HepG2 (cell line): ENCODE measurements around the gene RALB. TPM values are rescaled to one million over a fixed set of nuclear protein-coding genes. Genes with fewer than 3 reads are reported as not detected.

ENCODE experiments used
- ATAC-seq: fragments of 200-7000 bp; cut with Tn5 transposase; 3 replicates; pipeline ENCODE4 v1.9.1; 2020; ENCODE audit warnings: mild to moderate bottlenecking, moderate library complexity
- BruUV-seq: library from RNA; stranded (reverse); fragments of 400-500 nt; replicated peaks from 2 replicates; lab custom pipeline; 2021; lab: Mats Ljungman, UMichigan
- CTCF ChIA-PET: fragments of 300-600 bp; formaldehyde crosslinking; extraction: SDS; loops from one replicate; lab custom pipeline; 2021; ENCODE audit warnings: low total read pairs, inconsistent platforms, low intra/inter-chr PET ratio; lab: Yijun Ruan, JAX
- POLR2A ChIA-PET: fragments of 350-600 bp; sonication (Branson Sonifier 250); formaldehyde crosslinking; loops from one replicate; lab custom pipeline; 2020; ENCODE audit warnings: antibody characterized with exemption, inconsistent platforms; lab: Yijun Ruan, JAX
- DNase-seq: peaks from one replicate; pipeline ENCODE4 v3.0.0-alpha.2; 2015; ENCODE audit warnings: low spot score
- FAIRE-seq: peaks from 3 replicates; lab custom pipeline; 2011; peaks lifted over from hg19 to GRCh38; lab: Jason Lieb, UNC
- H2AFZ ChIP-seq: one replicate; pipeline ENCODE4 v1.6.1; 2011; ENCODE audit warnings: low read length, inconsistent platforms
- H3K27ac ChIP-seq: fragments of 300-600 bp; 3 replicates; pipeline ENCODE4 v1.8.0; 2011; ENCODE audit warnings: mixed run types, mild to moderate bottlenecking, mixed read lengths, low read length, inconsistent platforms; ENCODE audit not compliant: insufficient read depth; ENCODE audit errors: extremely low read length
- H3K27me3 ChIP-seq, 2 experiments: fragments of 200-600 bp in 1 of 2; 2 replicates in 1 of 2; 3 replicates in 1 of 2; pipeline versions ENCODE4 v1.6.0 to v1.8.0; 2011; ENCODE audit warnings: low read length in 2 of 2, mild to moderate bottlenecking in 2 of 2, moderate library complexity in 2 of 2, inconsistent platforms in 1 of 2; ENCODE audit not compliant: insufficient read depth in 2 of 2, control insufficient read depth in 1 of 2
- H3K36me3 ChIP-seq, 2 experiments: fragments of 200-600 bp in 1 of 2; replicated peaks in 1 of 2; 2 replicates in 1 of 2; 3 replicates in 1 of 2; pipeline versions ENCODE4 v1.5.1 to v1.8.0; 2011; ENCODE audit warnings: low read length in 2 of 2, inconsistent platforms in 1 of 2; ENCODE audit not compliant: insufficient read depth in 2 of 2, control insufficient read depth in 1 of 2
- H3K4me1 ChIP-seq: 2 replicates; pipeline ENCODE4 v1.5.1; 2012; ENCODE audit warnings: low read length, inconsistent platforms; ENCODE audit not compliant: insufficient read depth
- H3K4me2 ChIP-seq: 2 replicates; pipeline ENCODE4 v1.6.0; 2011; ENCODE audit warnings: low read depth, low read length, inconsistent platforms
- H3K4me3 ChIP-seq, 3 experiments: fragments of 200-600 bp in 1 of 3; sonication (generic), shearing (Covaris generic) in 1 of 3; replicated peaks in 1 of 3; 2 replicates each; pipeline ENCODE4 v1.5.1; 2011 to 2016; ENCODE audit warnings: low read length in 3 of 3, inconsistent platforms in 2 of 3, low read depth in 2 of 3, mild to moderate bottlenecking in 2 of 3, control low read depth in 1 of 3, mixed read lengths in 1 of 3; ENCODE audit not compliant: insufficient read depth in 1 of 3
- H3K79me2 ChIP-seq: one replicate; pipeline ENCODE4 v1.6.1; 2011; ENCODE audit warnings: low read length, inconsistent platforms; ENCODE audit not compliant: insufficient read depth
- H3K9ac ChIP-seq: 2 replicates; pipeline ENCODE4 v1.6.0; 2011; ENCODE audit warnings: mild to moderate bottlenecking, low read depth, low read length, inconsistent platforms; ENCODE audit not compliant: insufficient read depth
- H3K9me3 ChIP-seq: 2 replicates; pipeline ENCODE4 v1.5.1; 2012; ENCODE audit warnings: mild to moderate bottlenecking, low read length
- H4K20me1 ChIP-seq: 2 replicates; pipeline ENCODE4 v1.6.0; 2011; ENCODE audit warnings: inconsistent platforms, mild to moderate bottlenecking, low read length, moderate library complexity; ENCODE audit not compliant: insufficient read depth
- ATF1 ChIP-seq: IDR thresholded peaks from 2 replicates; pipeline ENCODE4 v1.6.1; 2016; ENCODE audit warnings: mild to moderate bottlenecking, control low read depth
- CBX5 ChIP-seq: sonication (generic); formaldehyde crosslinking; IDR thresholded peaks from 2 replicates; pipeline ENCODE4 v1.4.0; 2020; ENCODE audit warnings: missing genetic modification reagents, borderline replicate concordance
- HMG20B ChIP-seq: conservative IDR thresholded peaks from 2 replicates; pipeline ENCODE4 v1.6.1; 2016; ENCODE audit warnings: missing genetic modification reagents, missing compliant biosample characterization
- MAFK ChIP-seq, 2 experiments: IDR thresholded peaks in 1 of 2; conservative IDR thresholded peaks in 1 of 2; 2 replicates each; pipeline ENCODE4 v1.6.1; 2011; ENCODE audit warnings: improper control_type of control experiment in 2 of 2, low read length in 2 of 2
- RBM22 ChIP-seq: fragments of 200-400 bp; formaldehyde crosslinking; optimal IDR thresholded peaks from 2 replicates; pipeline ENCODE3; 2017; ENCODE audit warnings: mild to moderate bottlenecking, low read length, moderate library complexity
- STAG1 ChIP-seq: sonication (generic); formaldehyde crosslinking; IDR thresholded peaks from 2 replicates; pipeline ENCODE4 v1.4.0; 2020; ENCODE audit warnings: missing genetic modification reagents
- ZFP62 ChIP-seq: sonication (generic); formaldehyde crosslinking; IDR thresholded peaks from 2 replicates; pipeline ENCODE4 v1.4.0; 2020; ENCODE audit warnings: missing genetic modification reagents
- ZNF121 ChIP-seq: sonication (generic); formaldehyde crosslinking; IDR thresholded peaks from 2 replicates; pipeline ENCODE4 v1.5.0; 2020; ENCODE audit warnings: mild to moderate bottlenecking, missing genetic modification reagents
- WGBS: methylation state at CpG from one replicate; pipeline ENCODE4 v1.1.6; 2017; ENCODE audit warnings: low lambda C conversion rate; 5-methylcytosine and 5-hydroxymethylcytosine counted together
- in situ Hi-C: cut with HindIII; loops from 2 replicates; pipeline ENCODE4 v1.10.0; 2017; ENCODE audit warnings: low pct_unique_long_range_greater_than_20kb; ENCODE audit not compliant: extremely low pct_ligation_motif_present
- intact Hi-C: fragments of 100-400 bp; cut with micrococcal nuclease; formaldehyde crosslinking; loops from one replicate; pipeline ENCODE4 v1.10.0; 2022; ENCODE audit not compliant: unreplicated experiment
- polyA plus RNA-seq, 8 experiments: library from polyadenylated mRNA; depleted of rRNA in 3 of 8; stranded (reverse) in 7 of 8; unstranded in 1 of 8; fragments of >200 nt; fragmentation: Illumina TruSeq in 4 of 8; extraction: Trizol in 4 of 8; gene quantifications; 2 replicates each; pipeline versions ENCODE4 v1.2.1 to v1.2.3, GENCODE V29; 2011 to 2016; ENCODE audit warnings: low read depth in 4 of 8, missing spikeins in 1 of 8, mixed read lengths in 1 of 8; ENCODE audit not compliant: insufficient read depth in 1 of 8
- total RNA-seq, 5 experiments: library from RNA; depleted of rRNA; stranded (reverse); fragments of >200 nt; fragmentation: Illumina TruSeq; extraction: Trizol; gene quantifications; 2 replicates each; pipeline ENCODE4 v1.2.3, GENCODE V29; 2016; ENCODE audit warnings: low read depth in 1 of 5
- TF ChIP-seq, protein P1 (sequence below): sonication (generic); formaldehyde crosslinking; IDR thresholded peaks from 2 replicates; pipeline ENCODE4 v1.4.0; 2020; ENCODE audit warnings: missing genetic modification reagents
- TF ChIP-seq, protein P2 (sequence below): sonication (generic); formaldehyde crosslinking; IDR thresholded peaks from 2 replicates; pipeline ENCODE4 v1.4.0; 2020; ENCODE audit warnings: missing genetic modification reagents, mild to moderate bottlenecking, borderline replicate concordance
- TF ChIP-seq, protein P3 (sequence below): sonication (generic); formaldehyde crosslinking; IDR thresholded peaks from 2 replicates; pipeline ENCODE4 v1.4.0; 2020; ENCODE audit warnings: missing genetic modification reagents
- TF ChIP-seq, protein P4 (sequence below): sonication (generic); formaldehyde crosslinking; IDR thresholded peaks from 2 replicates; pipeline ENCODE4 v1.4.0; 2020; ENCODE audit warnings: mild to moderate bottlenecking, missing genetic modification reagents
- TF ChIP-seq, protein P5 (sequence below): sonication (generic); formaldehyde crosslinking; conservative IDR thresholded peaks from 2 replicates; pipeline ENCODE4 v1.8.1; 2023; ENCODE audit warnings: missing genetic modification reagents

RALB gene
- total and polyA plus RNA-seq, 2 of the 13 experiments (the other 11 are each of a cell fraction or from before 2014, with no cell fraction given), result 37.8 to 43.2 TPM

DNA sequence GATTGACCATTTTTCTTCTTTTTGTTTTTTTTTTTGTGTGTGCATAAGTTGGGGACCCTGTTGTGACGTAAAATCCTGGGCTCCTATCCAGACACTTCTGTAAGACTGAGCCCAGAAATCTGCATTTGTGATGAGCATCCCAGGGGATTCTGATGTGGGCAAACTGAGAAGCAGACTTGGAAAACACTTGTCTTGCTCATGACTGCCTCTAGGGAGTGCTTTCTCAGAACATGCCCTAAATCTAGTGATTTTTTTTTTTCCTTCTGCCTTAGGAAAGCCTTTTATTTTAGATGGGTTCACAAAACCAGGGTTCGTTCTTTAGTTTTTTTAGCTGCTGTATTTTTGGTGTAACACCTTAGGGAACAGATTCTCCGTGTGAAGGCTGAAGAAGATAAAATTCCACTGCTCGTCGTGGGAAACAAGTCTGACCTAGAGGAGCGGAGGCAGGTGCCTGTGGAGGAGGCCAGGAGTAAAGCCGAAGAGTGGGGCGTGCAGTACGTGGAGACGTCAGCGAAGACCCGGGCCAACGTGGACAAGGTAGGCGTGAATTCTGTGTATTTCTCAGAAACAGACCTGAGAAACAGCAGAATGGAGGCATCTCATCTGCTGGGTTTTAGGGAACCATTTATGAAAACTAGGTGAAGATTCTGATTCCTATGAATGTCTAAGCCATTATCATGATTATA is 36.7 kb downstream of the RALB start:
- ChIA-PET CTCF (interaction anchor here (1.3 kb wide), 1 partner anchor 37 kb away, joined by 3 read pairs; the partner anchor contains the start of gene RALB), POLR2A (no interaction called here)
- TF ChIP-seq, protein P1, sequence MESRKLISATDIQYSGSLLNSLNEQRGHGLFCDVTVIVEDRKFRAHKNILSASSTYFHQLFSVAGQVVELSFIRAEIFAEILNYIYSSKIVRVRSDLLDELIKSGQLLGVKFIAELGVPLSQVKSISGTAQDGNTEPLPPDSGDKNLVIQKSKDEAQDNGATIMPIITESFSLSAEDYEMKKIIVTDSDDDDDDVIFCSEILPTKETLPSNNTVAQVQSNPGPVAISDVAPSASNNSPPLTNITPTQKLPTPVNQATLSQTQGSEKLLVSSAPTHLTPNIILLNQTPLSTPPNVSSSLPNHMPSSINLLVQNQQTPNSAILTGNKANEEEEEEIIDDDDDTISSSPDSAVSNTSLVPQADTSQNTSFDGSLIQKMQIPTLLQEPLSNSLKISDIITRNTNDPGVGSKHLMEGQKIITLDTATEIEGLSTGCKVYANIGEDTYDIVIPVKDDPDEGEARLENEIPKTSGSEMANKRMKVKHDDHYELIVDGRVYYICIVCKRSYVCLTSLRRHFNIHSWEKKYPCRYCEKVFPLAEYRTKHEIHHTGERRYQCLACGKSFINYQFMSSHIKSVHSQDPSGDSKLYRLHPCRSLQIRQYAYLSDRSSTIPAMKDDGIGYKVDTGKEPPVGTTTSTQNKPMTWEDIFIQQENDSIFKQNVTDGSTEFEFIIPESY (CRISPR knock-in tag), result no peak
- TF ChIP-seq ZNF121 (no peak), ZFP62 (CRISPR knock-in tag) (no peak), ATF1 (no peak), MAFK (conservative IDR thresholded peaks at IDR 0.05 in 1 of 2, IDR thresholded peaks at IDR 0.05 in 1 of 2; ENCODE audit: low read length in 2 of 2) (no peak), HMG20B (CRISPR knock-in tag) (no peak), CBX5 (CRISPR knock-in tag) (no peak), STAG1 (CRISPR knock-in tag) (0 out of 2 replicates have a peak, but pooled peaks have one; percentile 5), RBM22 (no peak)
- TF ChIP-seq, protein P2, sequence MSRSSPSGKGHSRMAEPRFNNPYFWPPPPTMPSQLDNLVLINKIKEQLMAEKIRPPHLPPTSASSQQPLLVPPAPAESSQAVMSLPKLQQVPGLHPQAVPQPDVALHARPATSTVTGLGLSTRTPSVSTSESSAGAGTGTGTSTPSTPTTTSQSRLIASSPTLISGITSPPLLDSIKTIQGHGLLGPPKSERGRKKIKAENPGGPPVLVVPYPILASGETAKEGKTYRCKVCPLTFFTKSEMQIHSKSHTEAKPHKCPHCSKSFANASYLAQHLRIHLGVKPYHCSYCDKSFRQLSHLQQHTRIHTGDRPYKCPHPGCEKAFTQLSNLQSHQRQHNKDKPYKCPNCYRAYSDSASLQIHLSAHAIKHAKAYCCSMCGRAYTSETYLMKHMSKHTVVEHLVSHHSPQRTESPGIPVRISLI (CRISPR knock-in tag), result peak; percentile 67; the same call in 1 of the 2 replicates
- TF ChIP-seq, protein P3, sequence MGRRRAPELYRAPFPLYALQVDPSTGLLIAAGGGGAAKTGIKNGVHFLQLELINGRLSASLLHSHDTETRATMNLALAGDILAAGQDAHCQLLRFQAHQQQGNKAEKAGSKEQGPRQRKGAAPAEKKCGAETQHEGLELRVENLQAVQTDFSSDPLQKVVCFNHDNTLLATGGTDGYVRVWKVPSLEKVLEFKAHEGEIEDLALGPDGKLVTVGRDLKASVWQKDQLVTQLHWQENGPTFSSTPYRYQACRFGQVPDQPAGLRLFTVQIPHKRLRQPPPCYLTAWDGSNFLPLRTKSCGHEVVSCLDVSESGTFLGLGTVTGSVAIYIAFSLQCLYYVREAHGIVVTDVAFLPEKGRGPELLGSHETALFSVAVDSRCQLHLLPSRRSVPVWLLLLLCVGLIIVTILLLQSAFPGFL (CRISPR knock-in tag), result no peak
- TF ChIP-seq, protein P4, sequence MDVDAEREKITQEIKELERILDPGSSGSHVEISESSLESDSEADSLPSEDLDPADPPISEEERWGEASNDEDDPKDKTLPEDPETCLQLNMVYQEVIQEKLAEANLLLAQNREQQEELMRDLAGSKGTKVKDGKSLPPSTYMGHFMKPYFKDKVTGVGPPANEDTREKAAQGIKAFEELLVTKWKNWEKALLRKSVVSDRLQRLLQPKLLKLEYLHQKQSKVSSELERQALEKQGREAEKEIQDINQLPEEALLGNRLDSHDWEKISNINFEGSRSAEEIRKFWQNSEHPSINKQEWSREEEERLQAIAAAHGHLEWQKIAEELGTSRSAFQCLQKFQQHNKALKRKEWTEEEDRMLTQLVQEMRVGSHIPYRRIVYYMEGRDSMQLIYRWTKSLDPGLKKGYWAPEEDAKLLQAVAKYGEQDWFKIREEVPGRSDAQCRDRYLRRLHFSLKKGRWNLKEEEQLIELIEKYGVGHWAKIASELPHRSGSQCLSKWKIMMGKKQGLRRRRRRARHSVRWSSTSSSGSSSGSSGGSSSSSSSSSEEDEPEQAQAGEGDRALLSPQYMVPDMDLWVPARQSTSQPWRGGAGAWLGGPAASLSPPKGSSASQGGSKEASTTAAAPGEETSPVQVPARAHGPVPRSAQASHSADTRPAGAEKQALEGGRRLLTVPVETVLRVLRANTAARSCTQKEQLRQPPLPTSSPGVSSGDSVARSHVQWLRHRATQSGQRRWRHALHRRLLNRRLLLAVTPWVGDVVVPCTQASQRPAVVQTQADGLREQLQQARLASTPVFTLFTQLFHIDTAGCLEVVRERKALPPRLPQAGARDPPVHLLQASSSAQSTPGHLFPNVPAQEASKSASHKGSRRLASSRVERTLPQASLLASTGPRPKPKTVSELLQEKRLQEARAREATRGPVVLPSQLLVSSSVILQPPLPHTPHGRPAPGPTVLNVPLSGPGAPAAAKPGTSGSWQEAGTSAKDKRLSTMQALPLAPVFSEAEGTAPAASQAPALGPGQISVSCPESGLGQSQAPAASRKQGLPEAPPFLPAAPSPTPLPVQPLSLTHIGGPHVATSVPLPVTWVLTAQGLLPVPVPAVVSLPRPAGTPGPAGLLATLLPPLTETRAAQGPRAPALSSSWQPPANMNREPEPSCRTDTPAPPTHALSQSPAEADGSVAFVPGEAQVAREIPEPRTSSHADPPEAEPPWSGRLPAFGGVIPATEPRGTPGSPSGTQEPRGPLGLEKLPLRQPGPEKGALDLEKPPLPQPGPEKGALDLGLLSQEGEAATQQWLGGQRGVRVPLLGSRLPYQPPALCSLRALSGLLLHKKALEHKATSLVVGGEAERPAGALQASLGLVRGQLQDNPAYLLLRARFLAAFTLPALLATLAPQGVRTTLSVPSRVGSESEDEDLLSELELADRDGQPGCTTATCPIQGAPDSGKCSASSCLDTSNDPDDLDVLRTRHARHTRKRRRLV (CRISPR knock-in tag), result no peak
- TF ChIP-seq, protein P5, sequence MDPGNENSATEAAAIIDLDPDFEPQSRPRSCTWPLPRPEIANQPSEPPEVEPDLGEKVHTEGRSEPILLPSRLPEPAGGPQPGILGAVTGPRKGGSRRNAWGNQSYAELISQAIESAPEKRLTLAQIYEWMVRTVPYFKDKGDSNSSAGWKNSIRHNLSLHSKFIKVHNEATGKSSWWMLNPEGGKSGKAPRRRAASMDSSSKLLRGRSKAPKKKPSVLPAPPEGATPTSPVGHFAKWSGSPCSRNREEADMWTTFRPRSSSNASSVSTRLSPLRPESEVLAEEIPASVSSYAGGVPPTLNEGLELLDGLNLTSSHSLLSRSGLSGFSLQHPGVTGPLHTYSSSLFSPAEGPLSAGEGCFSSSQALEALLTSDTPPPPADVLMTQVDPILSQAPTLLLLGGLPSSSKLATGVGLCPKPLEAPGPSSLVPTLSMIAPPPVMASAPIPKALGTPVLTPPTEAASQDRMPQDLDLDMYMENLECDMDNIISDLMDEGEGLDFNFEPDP, result 0 out of 2 replicates have a peak, but pooled peaks have one; percentile 39

More for the DNA sequence above, 36.7 kb downstream of the RALB start:
- Histone ChIP-seq H3K27ac (no peak overlapping the region), H3K9me3 (no peaks in the 10 kb centered on the region), H3K4me2 (no peak overlapping the region), H3K4me3 (no peak overlapping the region), H2AFZ (no peak overlapping the region), H3K4me1 (no peaks in the 10 kb centered on the region), H4K20me1 (no peaks in the 10 kb centered on the region), H3K36me3 (peaks cover 8 to 40% of the 10 kb centered on the region in 2 experiments), H3K27me3 (no peaks in the 10 kb centered on the region), H3K79me2 (no peaks in the 10 kb centered on the region), H3K9ac (no peak overlapping the region)
- no TSS peak for BruUV-seq
- DNase-seq (no peak), ATAC-seq (peak; percentile 64), FAIRE-seq (peak; percentile 46)
- intact Hi-C loops, result no loop called here
- in situ Hi-C loops, result no loop called here
- 97% methylated on average over 14 of the region's 14 CpGs for WGBS
